Head of caudate nucleus (tissue), 42 donors: ENCODE measurements around the gene ME2.
"Not testable (repeated sequence)": the region's sequence is repeated elsewhere in the genome, so short reads cannot be mapped to it uniquely, and the experiment has no call there.

Experiments
- DNase-seq, 42 donors: peaks; one replicate each; pipeline versions ENCODE4 v3.0.0 to v3.0.0-alpha.2; 2020 to 2021; ENCODE audit warnings: mixed read lengths in 7 of 42
- intact Hi-C: fragments of 100-400 bp; cut with DNase I; formaldehyde crosslinking; loops from one replicate; pipeline ENCODE4 v1.15.0; 2022

The ME2 gene

GRCh38 chr18:50956116-50956515, 77.2 kb downstream of the ME2 start:
- intact Hi-C loops: no loop called here

GRCh38 chr18:50961974-50962373, 83.1 kb downstream of the ME2 start:
- DNase-seq: no peak
- intact Hi-C loops: loop anchor here (10.0 kb wide), 1 partner anchor 137 kb away; the partner anchor contains the start of gene MRO

More at GRCh38 chr18:50956116-50956515, 77.2 kb downstream of the ME2 start:
- DNase-seq: no peak

- intact Hi-C loops: loop anchor here (5.0 to 10.0 kb wide), 3 partner anchors 64 to 143 kb away; partner anchors contain the start of genes ME2, MRO and SMAD4
- peak; percentile 34 to 89 (median 78) for DNase-seq
These were observed 89.1 kb downstream of the ME2 start, which contains the start of gene ELAC1 for GRCh38 chr18:50967714-50968661. ELAC1 (plus strand) TSS chr18:50968040; CDS start chr18:50974405, 6,365 bp downstream.

DNA sequence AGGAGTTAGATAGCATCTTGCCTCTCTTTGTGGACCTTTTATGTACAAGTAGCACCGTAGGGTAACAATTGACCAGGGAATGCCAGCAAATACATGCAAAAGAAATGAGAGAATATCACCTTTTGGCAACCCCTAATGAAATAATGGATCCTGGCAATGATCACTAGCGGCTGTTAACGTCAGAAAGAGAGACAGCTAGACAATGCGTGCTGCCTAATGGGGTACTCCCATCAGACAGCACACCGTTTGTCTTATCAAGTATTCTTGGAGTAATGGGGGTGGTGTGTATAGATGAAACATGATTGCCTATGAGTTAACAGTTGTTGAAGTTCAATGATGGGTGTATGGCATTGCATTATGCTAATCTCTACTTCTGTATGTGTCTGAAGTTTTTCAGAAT, 90.5 kb downstream of the ME2 start:
- intact Hi-C loops: loop anchor here (5.0 to 10.0 kb wide), 3 partner anchors 63 to 145 kb away; partner anchors contain the start of genes ME2, MRO and SMAD4
- no peak for DNase-seq

- intact Hi-C loops: no loop called here
These were observed 91.1 kb downstream of the ME2 start for GRCh38 chr18:50970006-50970405.

GRCh38 chr18:50972404-50972803, 93.5 kb downstream of the ME2 start:
- intact Hi-C loops, DNase-seq: not testable (repeated sequence)

More at GRCh38 chr18:50970006-50970405, 91.1 kb downstream of the ME2 start:
- DNase-seq: no peak

DNA sequence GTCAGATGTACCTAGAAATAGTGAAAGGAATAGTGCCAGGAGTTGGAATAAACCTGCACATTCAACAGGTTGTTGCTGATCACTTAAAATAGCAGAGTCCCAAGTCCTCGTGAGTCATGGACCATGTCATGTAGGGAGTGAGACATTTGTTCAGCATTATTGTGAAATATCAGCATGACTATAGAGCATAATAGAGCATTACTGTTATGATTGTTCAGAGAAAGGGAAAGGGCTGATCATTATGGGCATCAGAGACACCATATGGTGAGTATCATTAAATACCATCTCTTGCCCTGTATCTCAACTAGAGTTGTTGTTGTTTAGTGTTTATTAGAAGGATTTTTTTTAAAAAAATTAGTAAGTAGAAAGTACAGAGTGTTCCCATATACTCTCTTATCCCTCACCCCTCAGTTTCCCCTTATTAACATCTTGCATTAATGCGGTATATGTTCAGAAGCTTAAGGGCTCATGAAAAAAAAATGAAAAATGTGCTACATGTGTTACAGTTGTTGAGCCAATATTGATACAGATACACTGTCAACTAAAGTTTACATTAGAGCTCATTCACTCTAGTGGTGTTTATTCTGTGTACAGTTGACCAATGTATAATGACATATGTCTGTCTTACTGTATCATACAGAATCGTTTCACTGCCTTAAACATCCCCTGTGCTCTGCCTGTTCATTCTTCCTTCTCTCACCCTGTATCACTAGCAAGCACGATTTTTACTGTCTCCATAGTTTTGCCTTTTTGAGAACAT, 94.6 kb downstream of the ME2 start:
- DNase-seq: no peak
- intact Hi-C loops: no loop called here

DNA sequence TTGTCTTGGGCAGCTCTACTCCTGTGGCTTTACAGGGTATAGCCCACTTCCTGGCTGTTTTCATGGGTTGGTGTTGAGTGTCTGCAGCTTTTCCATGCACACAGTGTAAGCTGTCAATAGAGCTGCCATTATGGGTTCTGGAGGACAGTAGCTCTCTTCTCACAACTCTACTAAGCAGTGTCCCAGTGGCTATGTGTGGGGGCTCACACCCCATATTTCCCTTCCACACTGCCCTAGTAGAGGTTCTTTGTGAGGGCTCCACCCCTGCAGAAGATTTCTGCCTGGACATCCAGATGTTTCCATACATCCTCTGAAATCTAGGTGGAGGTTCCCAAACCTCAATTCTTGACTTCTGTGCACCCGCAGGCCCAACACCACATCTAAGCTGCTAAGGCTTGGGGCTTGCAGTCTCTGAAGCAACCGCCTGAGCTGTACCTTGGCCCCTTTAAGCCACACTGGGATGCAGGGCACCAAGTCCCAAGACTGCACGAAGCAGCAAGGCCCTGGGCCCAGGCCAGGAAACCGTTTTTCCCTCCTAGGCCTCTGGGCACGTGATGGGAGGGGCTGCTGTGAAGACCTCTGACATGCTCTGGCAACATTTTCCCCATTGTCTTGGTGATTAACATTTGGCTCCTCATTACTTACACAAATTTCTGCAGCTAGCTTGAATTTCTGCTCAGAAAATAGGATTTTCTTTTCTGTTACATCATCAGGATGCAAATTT, 98.3 kb downstream of the ME2 start:
- DNase-seq: no peak
- intact Hi-C loops: no loop called here

GRCh38 chr18:50981381-50981780, 102.5 kb downstream of the ME2 start:
- intact Hi-C loops: no loop called here

GRCh38 chr18:50982086-50982801, 103.3 kb downstream of the ME2 start:
- DNase-seq: no peak
- intact Hi-C loops: no loop called here

More at GRCh38 chr18:50981381-50981780, 102.5 kb downstream of the ME2 start:
- DNase-seq: no peak

DNA sequence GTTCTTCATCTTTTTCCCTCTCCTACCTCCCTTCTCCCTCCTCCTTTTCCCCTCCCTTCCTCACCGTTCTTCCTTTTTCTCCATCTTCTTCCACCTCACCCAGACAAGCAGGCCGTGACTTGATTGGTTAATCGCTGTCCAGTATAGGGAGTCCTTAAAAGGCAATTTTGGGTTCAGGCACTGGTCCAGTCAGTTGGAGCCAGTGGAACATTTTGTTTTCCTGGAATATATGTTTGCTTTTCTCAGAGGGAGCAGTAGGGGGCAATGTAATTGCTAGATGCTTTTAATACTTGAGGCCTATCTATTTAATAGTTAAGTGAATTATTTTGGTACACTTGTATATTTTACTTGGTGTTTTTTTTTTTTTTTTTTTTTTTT, 103.9 kb downstream of the ME2 start:
- intact Hi-C loops: no loop called here
- no peak for DNase-seq

DNA sequence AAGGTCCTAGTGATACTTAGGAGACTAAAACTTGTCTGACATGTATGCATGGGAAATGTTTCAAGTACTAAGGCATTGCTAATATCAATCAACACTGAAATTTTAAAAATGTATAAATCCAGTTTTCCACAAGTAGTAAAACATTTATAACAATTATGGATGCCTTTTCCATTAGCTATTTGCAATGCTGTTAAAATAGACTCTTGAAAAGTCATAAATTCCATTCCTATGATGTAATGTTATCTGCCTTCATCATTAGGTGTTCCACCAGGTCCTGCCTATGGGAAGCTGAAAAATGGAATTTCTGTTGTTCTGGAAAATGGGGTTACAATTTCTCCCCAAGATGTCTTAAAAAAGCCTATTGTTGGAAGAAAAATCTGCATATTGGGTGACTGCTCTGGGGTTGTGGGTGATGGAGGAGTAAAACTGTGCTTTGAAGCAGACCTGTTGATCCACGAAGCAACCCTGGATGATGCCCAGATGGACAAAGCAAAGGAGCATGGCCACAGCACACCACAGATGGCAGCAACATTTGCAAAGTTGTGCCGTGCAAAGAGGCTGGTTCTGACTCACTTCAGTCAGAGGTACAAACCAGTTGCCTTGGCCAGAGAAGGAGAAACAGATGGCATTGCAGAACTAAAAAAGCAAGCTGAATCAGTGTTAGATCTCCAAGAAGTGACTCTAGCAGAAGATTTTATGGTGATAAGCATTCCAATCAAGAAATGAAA, 107.6 kb downstream of the ME2 start:
- DNase-seq: no peak
- intact Hi-C loops: no loop called here

DNA sequence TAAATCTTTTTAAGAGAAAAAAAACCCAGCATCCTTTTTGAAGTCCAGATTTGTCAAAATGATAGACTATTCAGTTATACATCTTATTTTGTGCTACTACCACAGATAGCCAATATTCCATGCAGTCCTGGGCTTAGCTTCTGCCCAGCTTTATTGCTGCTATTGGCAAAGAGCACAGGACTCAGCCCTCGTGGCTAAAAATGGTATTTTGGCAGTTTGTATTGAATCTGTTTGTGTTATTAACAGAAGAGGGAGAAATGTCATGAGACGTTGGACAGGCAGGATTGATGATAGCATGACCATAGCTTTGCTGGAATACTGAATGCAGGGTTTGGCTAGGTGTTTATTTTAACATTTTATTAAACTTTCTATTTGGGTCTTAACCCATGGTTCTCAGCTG, 108.3 kb downstream of the ME2 start:
- no peak for DNase-seq
- intact Hi-C loops: no loop called here

DNA sequence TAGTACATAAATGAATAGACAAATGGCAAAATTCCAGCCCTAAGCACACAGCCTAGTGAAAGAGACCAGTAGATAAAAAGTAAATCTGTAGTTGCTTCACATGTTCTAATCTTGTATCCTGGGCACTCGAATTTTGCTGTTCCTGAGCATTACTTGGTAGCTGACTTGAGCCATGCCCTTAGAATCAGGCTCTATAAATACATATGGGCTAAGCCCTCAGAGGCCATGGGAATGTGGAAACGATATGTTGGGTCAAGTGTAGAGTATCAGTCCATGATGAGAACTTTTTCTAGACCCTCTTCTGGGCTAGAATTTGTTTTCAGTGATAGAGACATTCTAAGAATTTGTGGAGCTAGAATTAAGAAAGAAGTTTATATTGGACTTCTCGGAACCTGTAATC, 110.8 kb downstream of the ME2 start:
- intact Hi-C loops: no loop called here
- no peak for DNase-seq

DNA sequence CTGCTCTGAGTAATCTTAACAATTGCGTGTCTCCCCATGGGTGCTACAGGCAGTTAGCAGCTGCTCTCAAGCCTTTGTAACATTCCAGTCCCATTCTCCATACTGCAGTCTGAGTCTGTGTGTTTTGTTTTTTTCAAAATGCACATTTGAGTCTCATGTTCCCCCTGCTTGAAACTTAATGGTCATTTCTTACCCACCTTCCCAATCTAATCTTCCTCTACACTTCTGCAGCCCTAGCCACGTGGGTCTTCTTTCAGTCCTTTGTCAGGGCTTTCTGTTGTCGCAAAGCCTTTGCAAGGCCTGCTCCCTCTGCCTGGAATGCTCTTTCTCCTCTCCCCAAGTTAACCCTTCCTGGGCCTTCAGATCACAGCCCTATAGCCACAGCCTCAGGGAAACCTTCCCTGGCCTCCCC, 113.4 kb downstream of the ME2 start:
- peak in 1 of 42 donors; percentile 20 for DNase-seq
- intact Hi-C loops: no loop called here

DNA sequence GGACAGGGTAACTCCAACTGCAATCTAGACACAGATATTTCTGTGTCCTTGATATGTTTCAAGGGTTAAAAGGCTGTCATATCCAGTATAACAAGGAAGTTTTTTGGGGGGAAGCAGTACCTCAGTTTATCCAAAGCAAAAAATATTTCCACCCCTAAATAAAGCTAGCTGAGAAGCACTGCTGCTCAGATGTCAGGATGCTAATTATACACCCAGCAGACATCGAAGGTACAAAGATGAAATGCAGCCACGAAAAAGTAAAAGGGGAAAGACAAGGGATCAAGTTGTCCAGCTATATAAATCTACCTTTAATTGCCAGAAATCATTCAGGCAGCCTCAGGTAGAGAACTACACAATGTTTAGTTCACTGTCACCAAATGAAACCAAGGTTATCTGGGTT, 115.1 kb downstream of the ME2 start:
- intact Hi-C loops: no loop called here
- DNase-seq: no peak

DNA sequence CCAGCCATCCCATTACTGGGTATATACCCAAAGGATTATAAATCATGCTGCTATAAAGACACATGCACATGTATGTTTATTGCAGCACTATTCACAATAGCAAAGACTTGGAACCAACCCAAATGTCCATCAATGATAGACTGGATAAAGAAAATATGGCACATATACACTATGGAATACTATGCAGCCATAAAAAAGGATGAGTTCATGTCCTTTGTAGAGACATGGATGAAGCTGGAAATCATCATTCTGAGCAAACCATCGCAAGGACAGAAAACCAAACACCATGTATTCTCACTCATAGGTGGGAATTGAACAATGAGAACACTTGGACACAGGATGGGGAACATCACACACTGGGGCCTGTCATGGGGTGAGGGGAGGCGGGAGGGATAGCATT, 124.3 kb downstream of the ME2 start:
- DNase-seq, intact Hi-C loops: not testable (repeated sequence)
